GM12892 (cell line): ENCODE measurements around the gene LNPK. TPM values are rescaled to one million over a fixed set of nuclear protein-coding genes. Genes with fewer than 3 reads are reported as not detected.

Experiments used
- DNase-seq: peaks from one replicate; pipeline ENCODE4 v3.0.0; 2011; ENCODE audit not compliant: insufficient read length
- FAIRE-seq: peaks from 2 replicates; lab custom pipeline; 2011; peaks lifted over from hg19 to GRCh38; lab: Jason Lieb, UNC
- POLR2A ChIP-seq: IDR thresholded peaks from 2 replicates; pipeline ENCODE4 v1.6.1; 2011; ENCODE audit warnings: low read depth, low read length, control low read depth
- POLR2AphosphoS5 ChIP-seq: IDR thresholded peaks from 2 replicates; pipeline ENCODE4 v1.6.1; 2011; ENCODE audit warnings: low read depth, low read length, control low read depth
- TAF1 ChIP-seq: IDR thresholded peaks from 2 replicates; pipeline ENCODE4 v1.6.1; 2011; ENCODE audit warnings: low read depth, mild to moderate bottlenecking, control low read depth, low read length, borderline replicate concordance
- polyA plus RNA-seq: library from polyadenylated mRNA; unstranded; fragments of >200 nt; gene quantifications from one replicate; pipeline ENCODE4 v1.2.1, GENCODE V29; 2012; ENCODE audit warnings: missing spikeins, inconsistent platforms; ENCODE audit not compliant: missing spikeins

Gene LNPK, protein sequence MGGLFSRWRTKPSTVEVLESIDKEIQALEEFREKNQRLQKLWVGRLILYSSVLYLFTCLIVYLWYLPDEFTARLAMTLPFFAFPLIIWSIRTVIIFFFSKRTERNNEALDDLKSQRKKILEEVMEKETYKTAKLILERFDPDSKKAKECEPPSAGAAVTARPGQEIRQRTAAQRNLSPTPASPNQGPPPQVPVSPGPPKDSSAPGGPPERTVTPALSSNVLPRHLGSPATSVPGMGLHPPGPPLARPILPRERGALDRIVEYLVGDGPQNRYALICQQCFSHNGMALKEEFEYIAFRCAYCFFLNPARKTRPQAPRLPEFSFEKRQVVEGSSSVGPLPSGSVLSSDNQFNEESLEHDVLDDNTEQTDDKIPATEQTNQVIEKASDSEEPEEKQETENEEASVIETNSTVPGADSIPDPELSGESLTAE
- polyA plus RNA-seq, result 22.0 TPM

DNA sequence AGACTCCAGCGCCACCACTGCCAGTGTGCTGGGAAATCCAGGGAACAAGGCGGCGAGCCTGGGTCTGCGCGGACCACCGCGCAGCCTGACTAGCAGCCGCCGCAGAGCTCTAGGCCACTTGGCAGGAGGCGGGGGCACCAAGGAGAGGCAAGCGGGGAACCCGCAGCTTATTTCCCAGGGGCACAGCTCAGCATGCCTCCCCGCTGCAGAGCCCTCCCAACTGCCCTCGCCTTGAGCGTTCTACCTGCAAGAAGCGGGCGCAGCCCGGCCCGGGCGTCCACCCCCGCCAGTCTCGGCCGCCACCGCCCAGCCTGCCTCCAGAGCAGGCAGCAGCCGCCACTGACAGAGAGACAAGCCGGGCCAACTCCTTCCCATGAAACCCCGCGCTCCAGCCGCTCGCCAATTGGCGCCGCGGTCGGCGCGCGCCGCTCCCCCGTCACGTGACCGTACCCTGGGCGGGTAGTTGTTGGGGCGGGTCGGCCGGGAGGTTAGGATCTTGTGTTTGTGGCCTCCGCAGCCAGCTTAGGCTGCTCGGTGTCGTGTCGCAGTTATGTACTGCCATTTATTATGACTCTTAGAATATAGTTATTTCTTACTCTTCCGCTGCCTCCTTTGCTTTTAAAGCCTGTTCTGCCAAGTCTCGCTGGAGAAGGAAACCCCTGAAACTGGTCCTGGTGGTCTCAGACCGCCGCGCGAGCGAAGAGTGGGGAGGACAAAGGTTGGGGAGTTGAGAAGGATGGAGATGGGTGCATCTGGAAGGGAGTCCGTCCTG lies at the start of gene LNPK:
Gene LNPK (minus strand): TSS at position 352 of the 772 bp plus-strand sequence. CDS start 6,683 bp downstream, outside the sequence.
- TF ChIP-seq POLR2AphosphoS5 (peak; percentile 74), TAF1 (peak; percentile 86), POLR2A (peak; percentile 95)
- FAIRE-seq (peak; percentile 99), DNase-seq (peak; percentile 82)

DNA sequence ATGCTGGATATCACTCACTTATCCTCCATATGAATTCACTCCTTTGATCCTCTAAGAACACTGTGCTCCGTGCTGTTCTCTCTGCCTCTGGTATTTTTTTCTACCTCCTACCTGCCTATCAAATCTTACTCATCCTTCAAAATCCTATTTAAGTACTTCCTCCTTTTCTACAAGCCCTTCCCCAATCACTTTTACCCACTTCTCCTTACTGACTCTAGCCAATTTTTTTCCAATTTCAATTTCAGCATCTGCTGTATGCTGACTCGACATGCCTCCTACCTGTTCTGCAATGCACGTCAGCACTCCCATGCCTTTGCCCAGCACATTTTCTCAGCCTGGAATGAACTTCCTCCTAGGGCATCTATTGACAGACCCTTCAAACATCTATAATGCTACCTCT lies 37.3 kb upstream of the LNPK start:
- FAIRE-seq, result no peak
- no peak for DNase-seq
- no peak for TF ChIP-seq TAF1
- no peak for TF ChIP-seq POLR2A
- no peak for TF ChIP-seq POLR2AphosphoS5

DNA sequence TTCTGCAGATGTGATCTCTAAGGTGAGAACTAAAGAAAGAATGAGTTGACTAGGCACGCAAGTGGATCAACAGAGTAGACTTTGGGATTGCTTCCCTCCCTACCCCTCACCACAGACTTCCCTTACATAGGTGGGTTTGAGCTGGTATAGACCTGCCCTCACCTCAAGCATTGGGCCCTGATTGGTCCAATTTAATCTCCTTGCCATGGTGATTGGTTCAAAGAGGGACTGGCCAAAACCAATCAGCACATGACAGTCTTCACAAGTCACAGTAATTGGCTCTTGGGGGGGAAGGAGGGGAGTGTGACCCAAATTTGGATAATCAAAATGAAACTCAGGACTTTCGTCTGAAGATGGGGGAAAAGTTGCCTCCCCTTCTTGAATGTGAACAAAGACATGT lies 36.6 kb upstream of the LNPK start:
- DNase-seq (no peak), FAIRE-seq (no peak)
- TF ChIP-seq POLR2A (no peak), TAF1 (no peak), POLR2AphosphoS5 (no peak)

DNA sequence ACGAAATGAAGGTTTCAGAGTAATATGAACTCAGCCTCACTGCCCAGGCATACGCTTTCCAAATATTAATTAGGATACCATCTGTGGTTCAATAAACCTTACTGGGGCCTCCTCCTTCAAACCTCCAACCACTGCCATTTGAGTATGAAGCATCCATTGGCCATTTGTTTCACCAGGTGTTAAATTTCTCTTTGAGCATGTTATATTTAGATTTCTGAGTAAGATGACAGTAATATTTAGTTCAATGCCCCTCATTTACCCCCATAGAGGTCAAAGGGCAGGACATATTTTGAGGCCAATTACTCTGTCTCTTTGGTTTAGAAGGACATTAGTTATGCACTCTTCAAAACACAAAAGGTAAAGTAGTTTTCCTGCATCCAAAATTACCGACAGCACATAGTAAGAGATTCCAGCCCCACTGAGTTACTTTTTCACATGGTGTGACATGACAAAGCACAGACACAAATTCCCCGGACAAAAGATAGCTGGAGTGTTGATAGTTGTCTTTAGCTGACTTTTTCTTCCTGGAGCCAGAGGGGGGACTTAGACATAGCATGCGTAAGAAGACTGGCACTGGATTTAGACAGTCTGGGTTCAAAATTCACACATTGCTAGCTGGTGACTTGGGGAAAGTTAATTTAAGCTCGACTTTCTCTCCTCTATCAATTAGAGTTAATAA lies 33.1 kb upstream of the LNPK start:
- TF ChIP-seq POLR2A, result no peak
- no peak for TF ChIP-seq TAF1
- no peak for TF ChIP-seq POLR2AphosphoS5
- no peak for FAIRE-seq
- DNase-seq, result no peak

DNA sequence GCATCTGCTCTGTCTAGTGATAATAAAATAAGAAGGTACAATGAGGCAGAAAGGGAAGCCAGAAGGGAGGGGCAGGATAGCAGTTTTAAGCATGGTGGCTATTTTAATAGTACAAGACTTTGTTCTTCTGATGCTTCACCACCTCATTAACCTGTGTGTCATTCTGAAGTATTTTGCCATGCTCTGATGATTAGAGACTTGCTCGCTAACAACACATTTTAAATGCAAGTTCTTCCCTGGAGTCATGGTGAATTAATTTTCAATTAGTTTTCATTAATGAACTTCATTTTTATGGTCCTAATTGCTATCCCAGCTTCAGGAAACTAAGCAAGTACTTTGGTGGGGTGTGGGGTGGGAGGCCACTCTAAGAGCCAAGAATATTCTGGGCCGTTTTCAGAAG lies 25.7 kb upstream of the LNPK start:
- no peak for TF ChIP-seq POLR2AphosphoS5
- TF ChIP-seq TAF1, result no peak
- no peak for TF ChIP-seq POLR2A
- FAIRE-seq (no peak), DNase-seq (no peak)

DNA sequence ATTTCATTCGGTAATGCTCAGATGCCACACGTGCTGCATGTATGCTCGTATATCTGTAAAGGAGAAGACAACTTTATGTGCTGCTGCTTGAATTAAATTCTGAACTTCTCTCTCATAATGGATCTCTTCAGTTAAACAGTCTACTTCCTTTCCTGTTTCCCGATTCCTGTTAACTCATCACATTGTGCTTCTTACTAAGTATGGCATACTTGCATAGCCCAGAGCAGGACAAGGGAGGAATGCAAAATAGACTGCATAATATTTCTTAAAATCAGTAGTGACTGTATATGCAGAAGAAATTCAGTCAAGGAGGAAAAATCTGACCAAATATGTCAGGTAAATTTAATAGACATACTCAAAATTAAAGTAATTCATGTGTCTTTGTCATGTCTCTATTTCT lies 23.9 kb upstream of the LNPK start:
- DNase-seq (no peak), FAIRE-seq (no peak)
- no peak for TF ChIP-seq POLR2A
- no peak for TF ChIP-seq POLR2AphosphoS5
- no peak for TF ChIP-seq TAF1

DNA sequence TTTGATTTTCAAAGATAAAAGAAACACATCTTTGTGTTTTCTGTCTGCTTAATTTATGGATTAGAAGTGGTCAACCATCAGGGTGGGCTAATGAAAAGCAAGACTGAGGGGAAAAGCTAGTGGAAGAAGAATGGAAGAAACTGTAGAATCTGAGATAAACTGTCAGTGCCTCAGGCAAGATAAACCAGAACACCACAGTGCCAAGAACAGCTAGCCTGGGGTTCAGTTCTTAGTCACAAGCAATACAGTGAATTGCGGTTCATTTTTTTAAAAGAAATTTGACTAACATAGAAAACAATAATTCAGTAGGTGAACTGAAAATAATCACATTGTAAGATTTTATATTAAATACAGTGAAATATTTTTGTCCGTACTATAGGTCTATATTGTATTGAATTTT lies 22.0 kb upstream of the LNPK start:
- FAIRE-seq (no peak), DNase-seq (no peak)
- TF ChIP-seq TAF1, result no peak
- no peak for TF ChIP-seq POLR2A
- no peak for TF ChIP-seq POLR2AphosphoS5

DNA sequence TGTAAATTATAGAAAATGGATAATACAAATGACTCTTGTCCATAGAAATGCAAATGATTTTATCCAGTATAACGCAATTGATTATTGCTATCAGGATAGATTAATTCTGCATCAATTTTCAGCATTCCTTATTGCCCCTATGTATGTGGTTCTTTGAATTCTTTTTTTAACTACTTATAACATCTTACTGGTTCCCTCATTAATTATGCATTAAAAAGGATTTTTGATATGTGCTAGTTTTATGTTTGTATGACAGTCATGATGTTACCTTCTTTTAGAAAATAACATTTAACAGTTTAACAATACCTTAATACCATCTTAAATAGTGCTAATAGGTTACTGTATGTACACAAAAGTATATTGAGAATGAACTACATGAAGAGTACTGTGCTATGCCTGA lies 20.0 kb upstream of the LNPK start:
- no peak for FAIRE-seq
- no peak for DNase-seq
- TF ChIP-seq POLR2AphosphoS5, result no peak
- no peak for TF ChIP-seq POLR2A
- TF ChIP-seq TAF1, result no peak

DNA sequence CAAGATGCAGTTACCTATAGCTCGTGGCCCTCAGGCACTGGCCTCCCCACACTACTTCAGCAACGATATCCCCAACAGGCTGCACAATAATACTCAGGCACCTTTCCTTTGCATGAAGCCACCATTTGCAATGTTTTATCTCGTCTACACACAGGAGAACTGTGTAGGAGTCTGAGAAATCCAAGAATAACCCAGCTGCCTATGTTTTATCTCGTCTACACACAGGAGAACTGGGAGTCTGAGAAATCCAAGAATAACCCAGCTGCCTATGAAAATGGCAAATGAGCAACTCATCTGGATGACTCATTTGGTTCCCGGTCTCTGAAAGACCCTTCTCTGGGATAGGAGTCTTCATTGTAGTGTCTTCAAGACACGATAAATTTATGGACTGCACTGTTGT lies 18.3 kb upstream of the LNPK start:
- FAIRE-seq (no peak), DNase-seq (no peak)
- TF ChIP-seq POLR2AphosphoS5 (no peak), TAF1 (no peak), POLR2A (no peak)

DNA sequence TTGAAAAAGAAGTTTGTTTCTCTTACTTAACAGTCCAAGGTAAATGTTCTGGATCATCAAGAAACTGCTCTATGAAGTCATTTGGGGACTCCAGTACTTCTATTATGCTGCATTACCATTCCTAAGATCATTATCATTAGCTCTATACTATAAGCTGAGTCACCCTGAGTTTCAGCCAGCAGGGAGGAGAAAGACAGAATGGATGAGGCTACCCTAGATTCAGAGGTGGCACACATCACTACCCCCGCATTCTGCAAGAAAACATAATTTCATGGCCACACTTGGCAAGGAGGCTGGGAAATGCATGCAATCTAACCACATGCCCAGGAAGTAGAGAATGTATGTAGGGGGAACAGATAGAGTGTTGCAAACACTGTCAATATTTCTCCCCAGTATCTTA lies 16.6 kb upstream of the LNPK start:
- no peak for TF ChIP-seq TAF1
- TF ChIP-seq POLR2AphosphoS5, result no peak
- TF ChIP-seq POLR2A, result no peak
- no peak for DNase-seq
- FAIRE-seq, result no peak

DNA sequence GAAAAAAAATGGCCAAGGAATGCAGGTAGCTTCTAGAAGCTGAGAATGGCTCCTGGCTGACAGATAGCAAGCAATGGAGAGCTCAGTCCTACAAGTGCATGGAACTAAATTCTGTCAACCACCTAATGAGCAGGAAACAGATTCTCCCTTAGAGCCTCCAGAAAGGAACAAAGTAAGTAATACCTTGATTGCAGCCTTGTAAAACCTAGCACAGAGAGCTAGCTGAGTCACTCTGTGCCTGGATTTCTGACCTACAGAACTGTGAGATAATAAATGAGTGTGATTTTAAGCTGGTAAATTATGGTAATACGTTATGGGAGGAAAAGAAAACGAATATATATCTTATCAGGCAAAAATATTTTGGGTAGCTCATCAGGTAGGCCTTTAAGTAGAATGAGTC lies 7.4 kb upstream of the LNPK start:
- FAIRE-seq, result no peak
- DNase-seq, result no peak
- TF ChIP-seq TAF1 (no peak), POLR2AphosphoS5 (no peak), POLR2A (no peak)
